Gastrocnemius medialis (tissue), 4 donors: Measurements from ENCODE around the gene HPCA.

Experiments
- POLR2A ChIP-seq, 2 donors: fragments of 450-650 bp; IDR thresholded peaks; one replicate each; pipeline ENCODE4 v1.6.1; 2017; ENCODE audit warnings: antibody characterized with exemption in 2 of 2, mild to moderate bottlenecking in 2 of 2, moderate library complexity in 2 of 2
- TF ChIP-seq, protein P1 (sequence below), 5 experiments: fragments of 450-650 bp in 3 of 5; fragments of 200-600 bp in 2 of 5; sonication (generic) in 2 of 5; IDR thresholded peaks in 4 of 5; conservative IDR thresholded peaks in 1 of 5; 1 replicate in 4 of 5; 2 replicates in 1 of 5; pipeline ENCODE4 v1.5.1; 2016 to 2019; ENCODE audit warnings: antibody characterized with exemption in 5 of 5, mild to moderate bottlenecking in 3 of 5, moderate library complexity in 3 of 5

DNA sequence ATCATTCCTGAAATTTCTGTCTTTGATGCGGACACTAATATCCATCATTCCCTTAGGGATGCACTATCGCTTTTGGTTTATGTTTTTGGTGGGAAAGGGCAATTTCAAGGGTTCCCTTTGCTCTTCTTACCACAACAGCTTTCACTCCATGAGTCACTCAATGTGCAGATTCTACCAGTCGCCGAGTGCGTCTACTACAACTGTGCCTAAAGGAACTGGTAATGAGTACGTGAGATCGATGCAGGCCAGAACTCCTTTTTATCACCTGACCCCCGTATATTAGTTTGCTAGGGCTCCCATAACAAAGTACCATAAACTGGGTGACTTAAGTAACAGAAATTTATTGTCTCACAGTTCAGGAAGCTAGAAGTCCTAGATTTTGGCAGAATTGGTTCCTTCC lies 42.4 kb downstream of the HPCA start:
- TF ChIP-seq, protein P1, sequence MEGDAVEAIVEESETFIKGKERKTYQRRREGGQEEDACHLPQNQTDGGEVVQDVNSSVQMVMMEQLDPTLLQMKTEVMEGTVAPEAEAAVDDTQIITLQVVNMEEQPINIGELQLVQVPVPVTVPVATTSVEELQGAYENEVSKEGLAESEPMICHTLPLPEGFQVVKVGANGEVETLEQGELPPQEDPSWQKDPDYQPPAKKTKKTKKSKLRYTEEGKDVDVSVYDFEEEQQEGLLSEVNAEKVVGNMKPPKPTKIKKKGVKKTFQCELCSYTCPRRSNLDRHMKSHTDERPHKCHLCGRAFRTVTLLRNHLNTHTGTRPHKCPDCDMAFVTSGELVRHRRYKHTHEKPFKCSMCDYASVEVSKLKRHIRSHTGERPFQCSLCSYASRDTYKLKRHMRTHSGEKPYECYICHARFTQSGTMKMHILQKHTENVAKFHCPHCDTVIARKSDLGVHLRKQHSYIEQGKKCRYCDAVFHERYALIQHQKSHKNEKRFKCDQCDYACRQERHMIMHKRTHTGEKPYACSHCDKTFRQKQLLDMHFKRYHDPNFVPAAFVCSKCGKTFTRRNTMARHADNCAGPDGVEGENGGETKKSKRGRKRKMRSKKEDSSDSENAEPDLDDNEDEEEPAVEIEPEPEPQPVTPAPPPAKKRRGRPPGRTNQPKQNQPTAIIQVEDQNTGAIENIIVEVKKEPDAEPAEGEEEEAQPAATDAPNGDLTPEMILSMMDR (IDR thresholded peaks at IDR 0.05 in 4 of 5, conservative IDR thresholded peaks at IDR 0.05 in 1 of 5): no peak
- TF ChIP-seq POLR2A (IDR thresholded peaks at IDR 0.05): no peak
